22Rv1 (cell line): Measurements from ENCODE around the gene LTF.

Experiments
- CTCF ChIP-seq: fragments of 450-650 bp; IDR thresholded peaks from 2 replicates; pipeline ENCODE4 v1.5.1; 2017; ENCODE audit warnings: mild to moderate bottlenecking
- ZFX ChIP-seq: fragments of 450-650 bp; IDR thresholded peaks from 2 replicates; pipeline ENCODE4 v1.6.1; 2017; ENCODE audit warnings: antibody characterized with exemption, borderline replicate concordance

GRCh38 chr3:46466871-46467403 is 2.2 kb upstream of the LTF start:
- TF ChIP-seq CTCF (no peak), ZFX (no peak)
